ENCODE measurements around the gene VPS26B.
"Not testable (repeated sequence)": the region's sequence is repeated elsewhere in the genome, so short reads cannot be mapped to it uniquely, and the experiment has no call there.

Gene VPS26B

GRCh38 chr11:134231958-134232659 is 7.6 kb downstream of the VPS26B start:
- DNase-seq (ENCODE audit: low spot score) = no peak

- DNase-seq (ENCODE audit: low spot score) = no peak
These were observed 9.3 kb downstream of the VPS26B start for GRCh38 chr11:134233729-134234179.

- DNase-seq (ENCODE audit: low spot score) = no peak
These were observed 10.9 kb downstream of the VPS26B start for GRCh38 chr11:134235399-134235798.

- no peak for DNase-seq (ENCODE audit: low spot score)
These were observed 12.5 kb downstream of the VPS26B start for GRCh38 chr11:134236834-134237556.

GRCh38 chr11:134237557-134237922 is 13.1 kb downstream of the VPS26B start:
- DNase-seq (ENCODE audit: low spot score) = no peak

- DNase-seq (ENCODE audit: low spot score) = no peak
These were observed 14.5 kb downstream of the VPS26B start for GRCh38 chr11:134238956-134239355.

GRCh38 chr11:134240592-134240991 is 16.1 kb downstream of the VPS26B start:
- DNase-seq (ENCODE audit: low spot score) = no peak

- DNase-seq (ENCODE audit: low spot score) = no peak
These were observed 17.9 kb downstream of the VPS26B start for GRCh38 chr11:134242376-134242775.

- DNase-seq (ENCODE audit: low spot score) = no peak
These were observed 19.4 kb downstream of the VPS26B start for GRCh38 chr11:134243913-134244312.

GRCh38 chr11:134244593-134244992 is 20.1 kb downstream of the VPS26B start:
- peak; percentile 31 for DNase-seq (ENCODE audit: low spot score)

GRCh38 chr11:134245434-134245833 is 21.0 kb downstream of the VPS26B start:
- DNase-seq (ENCODE audit: low spot score) = no peak

- no peak for DNase-seq (ENCODE audit: low spot score)
These were observed 21.6 kb downstream of the VPS26B start for GRCh38 chr11:134246100-134246499.

GRCh38 chr11:134246678-134247077 is 22.2 kb downstream of the VPS26B start:
- no peak for DNase-seq (ENCODE audit: low spot score)

- no peak for DNase-seq (ENCODE audit: low spot score)
These were observed 24.5 kb downstream of the VPS26B start for GRCh38 chr11:134248910-134249480.

GRCh38 chr11:134250246-134250645 is 25.8 kb downstream of the VPS26B start:
- DNase-seq (ENCODE audit: low spot score) = no peak

- DNase-seq (ENCODE audit: low spot score) = no peak
These were observed 26.2 kb downstream of the VPS26B start for GRCh38 chr11:134250675-134251074.

- no peak for DNase-seq (ENCODE audit: low spot score)
These were observed 28.1 kb downstream of the VPS26B start for GRCh38 chr11:134252346-134253187.

GRCh38 chr11:134253188-134253993 is 28.9 kb downstream of the VPS26B start, which contains the start of the genes ACAD8 and THYN1:
Gene ACAD8, plus strand, starts transcription at chr11:134253568. Its CDS starts 33 bp downstream, at chr11:134253601.
Gene THYN1, minus strand, starts transcription at chr11:134253352. Its CDS starts 470 bp downstream, at chr11:134252882.
- DNase-seq (ENCODE audit: low spot score) = peak; percentile 96

- DNase-seq (ENCODE audit: low spot score) = no peak
These were observed 30.1 kb downstream of the VPS26B start for GRCh38 chr11:134254433-134255183.

- not testable (repeated sequence) for DNase-seq (ENCODE audit: low spot score)
These were observed 30.7 kb downstream of the VPS26B start for GRCh38 chr11:134255184-134255561.
